ENCODE measurements around the gene ZNF467.

The ZNF467 gene

DNA sequence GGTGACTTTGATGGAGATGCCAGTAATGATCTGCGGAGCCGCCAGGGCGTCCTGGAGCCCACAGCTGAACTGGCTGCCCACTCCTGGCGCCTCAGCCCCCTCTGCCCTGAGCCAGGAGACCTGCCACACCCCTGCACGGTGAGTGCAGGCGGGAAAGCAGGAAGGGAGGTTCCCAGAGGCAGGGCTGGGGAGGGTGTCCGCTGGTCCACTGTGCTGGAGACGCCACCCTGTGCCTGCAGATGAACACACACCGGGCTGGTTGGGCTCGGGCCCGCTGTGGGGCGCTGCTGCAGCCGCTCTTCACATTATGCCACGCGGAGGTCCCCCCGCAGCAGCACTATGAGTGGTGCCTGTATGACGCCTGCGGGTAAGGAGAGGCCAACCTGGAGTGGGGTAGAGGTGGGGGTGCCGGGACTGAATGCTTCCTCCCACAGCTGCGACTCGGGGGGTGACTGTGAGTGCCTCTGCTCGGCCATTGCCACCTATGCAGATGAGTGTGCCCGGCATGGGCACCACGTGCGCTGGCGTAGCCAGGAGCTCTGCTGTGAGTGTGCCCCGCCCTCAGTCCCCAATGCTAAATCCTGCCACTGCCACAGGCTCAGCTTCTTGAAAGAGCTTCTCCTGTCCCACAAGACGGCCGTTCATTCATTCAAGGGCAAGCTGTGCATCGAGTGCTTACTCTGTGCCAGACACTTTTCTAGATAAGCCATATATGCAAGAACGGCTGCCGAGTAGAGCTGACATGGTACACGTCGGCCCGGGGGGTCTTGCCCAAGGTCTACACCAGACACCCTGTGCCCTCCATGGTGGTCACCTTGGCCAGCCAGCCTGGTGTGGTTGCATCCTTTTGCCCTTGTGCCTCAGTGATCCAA, 14.3 kb upstream of the ZNF467 start:
- no peak for DNase-seq (ENCODE audit: low read depth in 4 of 4, low spot score in 1 of 4)

DNA sequence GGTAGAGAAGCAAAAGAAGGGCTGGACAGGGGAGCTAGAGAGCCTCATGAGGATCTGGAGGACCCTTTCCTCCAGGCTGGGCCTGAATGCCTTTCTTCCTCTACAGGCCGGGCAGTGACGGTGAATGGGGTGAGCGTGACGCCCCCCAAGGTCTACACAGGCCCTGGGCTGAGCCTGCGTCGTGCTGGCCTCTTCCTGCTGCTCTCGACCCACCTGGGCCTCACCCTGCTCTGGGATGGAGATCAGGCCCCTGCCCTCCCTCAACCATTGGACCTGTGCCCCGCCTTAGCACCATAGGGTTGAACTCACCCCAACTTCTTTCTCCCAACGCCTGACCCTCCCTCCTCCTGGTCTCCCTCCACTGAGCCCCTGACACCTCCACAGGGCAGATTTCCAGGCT, 12.6 kb upstream of the ZNF467 start:
- no peak for DNase-seq (ENCODE audit: low read depth in 4 of 4, low spot score in 1 of 4)

DNA sequence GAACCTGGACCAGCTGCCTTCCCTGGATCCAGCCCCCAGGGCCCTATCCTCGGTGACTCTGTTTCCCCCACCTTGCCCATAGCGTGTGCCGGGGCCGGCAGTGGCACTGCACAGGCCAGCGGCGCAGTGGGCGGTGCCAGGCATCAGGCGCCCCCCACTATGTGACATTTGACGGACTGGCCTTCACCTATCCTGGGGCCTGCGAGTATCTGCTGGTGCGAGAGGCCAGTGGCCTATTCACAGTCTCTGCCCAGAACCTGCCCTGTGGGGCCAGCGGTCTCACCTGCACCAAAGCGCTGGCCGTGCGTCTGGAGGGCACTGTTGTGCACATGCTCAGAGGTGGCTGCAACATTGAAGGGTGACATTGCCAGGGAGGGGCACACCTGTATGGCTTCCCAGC, 12.0 kb upstream of the ZNF467 start:
- DNase-seq (ENCODE audit: low read depth in 4 of 4, low spot score in 1 of 4), result no peak

DNA sequence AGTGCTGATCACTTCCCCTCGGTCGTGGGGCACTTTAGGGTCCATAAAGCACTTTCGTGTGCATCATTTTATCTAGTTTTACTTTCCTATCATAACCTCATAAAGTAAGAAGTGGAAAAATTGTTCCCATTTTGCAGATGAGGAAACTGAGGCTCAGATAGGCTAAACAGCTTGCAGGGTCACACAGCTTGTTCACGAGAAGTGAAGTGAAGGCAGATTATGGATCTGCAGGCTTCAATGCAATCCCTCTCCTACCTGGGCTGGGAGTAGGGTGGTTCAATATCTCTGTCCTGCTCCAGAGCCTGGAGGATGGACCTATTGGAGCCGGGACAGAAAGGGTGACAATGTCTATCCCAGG, 10.8 kb upstream of the ZNF467 start:
- DNase-seq (ENCODE audit: low read depth in 4 of 4, low spot score in 1 of 4), result no peak

GRCh38 chr7:149783386-149784250, 10.2 kb upstream of the ZNF467 start:
- no peak for DNase-seq (ENCODE audit: low read depth in 4 of 4, low spot score in 1 of 4)

- no peak for DNase-seq (ENCODE audit: low read depth in 4 of 4, low spot score in 1 of 4)
Measured at GRCh38 chr7:149782682-149783345, 9.4 kb upstream of the ZNF467 start.

DNA sequence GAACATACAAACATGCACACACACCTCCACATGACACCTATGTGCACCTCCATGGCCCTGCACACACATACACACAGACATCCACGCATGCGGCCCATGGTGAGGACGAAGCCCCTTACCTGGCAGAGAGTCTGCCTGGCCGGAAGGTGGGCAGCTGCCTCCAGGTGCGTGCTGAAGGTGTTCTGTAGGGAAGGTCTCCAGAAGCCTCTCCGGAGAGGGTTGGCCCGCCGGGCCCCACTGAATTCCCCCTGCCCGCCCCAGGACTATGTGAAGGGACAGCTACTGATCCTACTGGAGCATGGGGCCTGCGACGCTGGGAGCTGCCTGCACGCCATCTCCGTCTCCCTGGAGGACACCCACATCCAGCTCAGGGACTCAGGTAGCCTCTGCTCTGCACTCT, 8.5 kb upstream of the ZNF467 start:
- no peak for DNase-seq (ENCODE audit: low read depth in 4 of 4, low spot score in 1 of 4)

DNA sequence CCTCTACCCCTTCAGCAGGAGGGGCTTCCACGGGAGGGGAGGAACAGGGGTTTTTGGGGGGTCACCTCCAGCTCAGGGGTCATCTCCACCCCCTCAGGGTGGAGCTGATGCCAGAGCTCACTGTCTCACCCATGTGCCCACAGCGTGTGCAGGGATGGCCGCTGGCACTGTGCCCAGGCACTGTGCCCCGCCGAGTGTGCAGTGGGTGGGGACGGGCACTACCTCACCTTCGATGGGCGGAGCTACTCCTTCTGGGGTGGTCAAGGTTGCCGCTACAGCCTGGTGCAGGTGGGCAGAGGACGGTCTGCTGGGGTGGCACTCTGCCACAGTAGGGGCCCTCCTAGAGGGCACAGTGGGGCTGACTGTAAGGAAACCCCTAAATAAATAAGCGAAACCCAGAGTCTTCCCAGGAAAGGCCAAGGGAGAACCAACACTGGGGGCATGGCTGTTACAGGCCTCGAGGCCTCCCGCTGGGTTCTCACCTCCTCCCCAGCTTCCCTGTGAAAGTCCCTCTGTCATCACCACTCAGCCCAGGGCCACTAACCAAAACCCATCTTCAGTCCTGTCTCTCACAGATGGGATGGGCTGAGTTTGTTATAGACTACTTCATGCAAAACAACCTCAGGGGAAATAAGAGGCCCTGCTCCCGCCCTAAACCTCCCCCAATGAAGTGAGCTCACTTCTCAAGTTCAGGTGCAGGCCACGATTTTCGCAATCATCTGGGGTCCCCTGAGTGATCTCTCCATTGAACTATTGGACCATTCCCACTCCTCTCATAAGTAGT, 7.4 kb upstream of the ZNF467 start:
- no peak for DNase-seq (ENCODE audit: low read depth in 4 of 4, low spot score in 1 of 4)

DNA sequence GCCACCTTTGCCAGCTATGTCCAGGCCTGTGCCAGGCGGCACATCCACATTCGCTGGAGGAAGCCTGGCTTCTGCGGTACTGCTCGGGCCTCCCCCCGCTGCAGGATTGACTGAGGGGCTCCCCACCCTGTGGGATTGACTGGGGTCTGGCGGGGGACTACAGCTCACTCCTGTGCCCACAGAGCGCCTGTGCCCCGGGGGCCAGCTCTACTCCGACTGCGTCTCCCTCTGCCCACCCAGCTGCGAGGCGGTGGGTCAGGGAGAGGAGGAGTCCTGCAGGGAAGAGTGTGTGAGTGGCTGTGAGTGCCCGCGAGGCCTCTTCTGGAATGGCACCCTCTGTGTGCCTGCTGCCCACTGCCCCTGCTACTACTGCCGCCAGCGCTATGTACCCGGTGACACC, 6.7 kb upstream of the ZNF467 start:
- DNase-seq (ENCODE audit: low read depth in 4 of 4, low spot score in 1 of 4), result no peak

GRCh38 chr7:149779502-149779805, 6.1 kb upstream of the ZNF467 start:
- DNase-seq (ENCODE audit: low read depth in 4 of 4, low spot score in 1 of 4), result no peak

GRCh38 chr7:149778696-149779501, 5.5 kb upstream of the ZNF467 start:
- no peak for DNase-seq (ENCODE audit: low read depth in 4 of 4, low spot score in 1 of 4)

DNA sequence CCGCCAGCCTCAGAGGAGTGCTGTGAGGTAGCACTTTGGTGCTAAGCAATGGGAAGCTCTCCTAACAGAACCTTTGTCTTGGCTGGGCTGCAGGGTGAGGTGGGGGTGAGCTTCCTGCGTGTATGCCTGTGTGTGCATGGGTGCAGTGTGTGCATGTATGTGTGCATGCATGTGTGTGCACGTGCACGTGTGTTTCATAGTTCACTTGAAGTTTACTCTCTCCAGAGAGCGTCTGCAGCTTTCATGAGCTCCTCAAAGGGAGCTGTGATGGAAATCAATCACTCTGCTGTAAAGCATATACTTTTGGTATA, 4.9 kb upstream of the ZNF467 start:
- no peak for DNase-seq (ENCODE audit: low read depth in 4 of 4, low spot score in 1 of 4)

GRCh38 chr7:149777551-149778326, 4.4 kb upstream of the ZNF467 start:
- no peak for DNase-seq (ENCODE audit: low read depth in 4 of 4, low spot score in 1 of 4)

DNA sequence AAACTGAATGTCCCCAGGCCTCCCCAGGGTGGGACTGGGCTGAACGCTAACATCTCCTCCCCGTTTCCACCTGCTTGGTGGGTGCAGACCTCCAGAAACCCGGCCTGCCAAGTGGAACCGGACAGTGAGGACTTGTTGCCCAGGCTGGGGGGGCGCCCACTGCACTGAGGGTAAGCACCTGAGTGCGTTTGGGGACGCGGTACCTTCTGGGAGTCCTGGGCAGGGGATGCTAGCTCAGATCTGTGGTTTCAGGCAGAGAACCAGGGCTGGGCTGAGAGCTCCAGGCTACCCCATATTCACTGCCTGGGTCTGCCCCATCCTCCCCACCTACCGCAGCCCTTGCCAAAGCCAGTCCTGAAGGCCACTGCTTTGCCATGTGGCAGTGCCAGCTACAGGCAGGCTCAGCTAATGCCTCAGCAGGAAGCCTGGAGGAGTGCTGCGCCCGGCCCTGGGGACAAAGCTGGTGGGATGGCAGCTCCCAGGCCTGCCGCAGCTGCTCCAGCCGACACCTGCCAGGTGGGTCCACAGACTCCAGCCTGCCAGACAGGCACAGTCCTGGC, 3.5 kb upstream of the ZNF467 start:
- no peak for DNase-seq (ENCODE audit: low read depth in 4 of 4, low spot score in 1 of 4)

- no peak for DNase-seq (ENCODE audit: low read depth in 4 of 4, low spot score in 1 of 4)
Measured at GRCh38 chr7:149776289-149776688, 2.9 kb upstream of the ZNF467 start.

- DNase-seq (ENCODE audit: low read depth in 4 of 4, low spot score in 1 of 4), result no peak
Measured at GRCh38 chr7:149775176-149775556, 1.8 kb upstream of the ZNF467 start.

DNA sequence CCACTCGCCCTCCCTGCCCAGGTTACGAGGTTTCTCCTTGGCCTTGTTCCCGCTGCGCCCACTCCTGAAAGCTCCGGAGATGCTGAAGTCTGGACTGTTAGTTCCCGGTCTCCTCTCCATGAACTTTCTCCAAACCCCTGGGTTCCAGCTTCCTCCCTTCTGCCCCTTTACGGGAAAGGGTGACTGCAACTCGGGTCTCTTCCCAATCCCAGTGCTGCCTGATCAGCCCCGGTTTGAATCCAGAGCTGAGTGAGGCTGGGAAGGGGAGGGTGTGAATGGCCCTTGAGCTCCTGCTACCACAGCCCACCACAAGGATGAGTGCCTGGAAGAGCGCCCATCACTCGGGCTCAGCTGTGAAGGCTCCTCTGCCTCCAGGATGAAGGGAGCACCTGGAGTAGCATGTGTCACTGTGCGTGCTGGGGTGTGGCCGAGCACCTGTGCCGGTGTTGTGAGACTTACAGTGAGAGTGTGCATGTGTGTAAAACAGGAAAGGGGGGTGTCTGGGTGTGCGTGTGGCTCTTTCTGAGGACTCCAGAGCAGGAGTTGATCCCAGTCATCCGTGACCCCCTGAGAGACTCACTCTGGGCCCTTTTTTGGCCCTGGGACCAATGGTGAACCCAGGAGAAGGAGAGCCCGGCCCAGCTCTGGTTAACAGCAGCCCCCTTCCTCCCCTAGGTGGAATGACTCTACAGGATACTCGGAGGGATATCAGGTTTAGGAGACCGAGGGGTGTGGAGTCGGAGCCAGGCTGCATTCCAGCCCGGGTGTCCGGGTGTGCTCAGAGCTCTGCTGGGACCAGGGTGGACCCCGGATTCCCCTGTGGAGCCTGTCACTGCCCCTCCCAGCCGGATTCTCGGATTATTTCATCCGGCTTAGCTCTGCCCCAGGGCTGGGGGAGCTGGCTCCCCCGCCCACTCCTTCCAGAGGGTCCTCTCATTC, 1.1 kb upstream of the ZNF467 start:
- no peak for DNase-seq (ENCODE audit: low read depth in 4 of 4, low spot score in 1 of 4)

- no peak for DNase-seq (ENCODE audit: low read depth in 4 of 4, low spot score in 1 of 4)
Measured at GRCh38 chr7:149772956-149773434, 393 bp downstream of the ZNF467 start.

All from stimulated activated CD4-positive, alpha-beta T cell treated with anti-CD3 and anti-CD28 coated beads, Interleukin-1b, Interleukin-23, amount 100 ng/mL, for 24 hours (primary cell).